K562 (cell line): ENCODE measurements around the gene ATRNL1. TPM values are rescaled to one million over a fixed set of nuclear protein-coding genes. Genes with fewer than 3 reads are reported as not detected.

Experiments
- ATAC-seq: fragments of 200-7000 bp; cut with Tn5 transposase; 3 replicates; pipeline ENCODE4 v1.9.1; 2020; ENCODE audit warnings: moderate library complexity
- BruUV-seq: library from RNA; stranded (reverse); fragments of 400-500 nt; replicated peaks from 2 replicates; lab custom pipeline; 2021; lab: Mats Ljungman, UMichigan
- CTCF ChIA-PET: fragments of 300-600 bp; formaldehyde crosslinking; extraction: SDS; loops from one replicate; lab custom pipeline; 2021; ENCODE audit warnings: low intra/inter-chr PET ratio; lab: Yijun Ruan, JAX
- POLR2A ChIA-PET: fragments of 300-600, 350-650 bp; sonication (Branson Sonifier 250); formaldehyde crosslinking; extraction: SDS; loops from one replicate; lab custom pipeline; 2021; ENCODE audit warnings: antibody characterized with exemption, inconsistent platforms; lab: Yijun Ruan, JAX
- DNase-seq, 4 experiments: peaks; one replicate each; pipeline versions ENCODE4 v3.0.0 to v3.0.0-alpha.2; 2011 to 2018; ENCODE audit warnings: low spot score in 3 of 4, mixed read lengths in 3 of 4; ENCODE audit errors: extremely low read depth in 1 of 4
- FAIRE-seq: peaks from 2 replicates; lab custom pipeline; 2011; peaks lifted over from hg19 to GRCh38; lab: Jason Lieb, UNC
- H2AFZ ChIP-seq: 2 replicates; pipeline ENCODE4 v1.6.0; 2011; ENCODE audit warnings: low read depth, low read length, control low read depth, inconsistent platforms
- H3K27ac ChIP-seq: fragments of 200-600 bp; 3 replicates; pipeline ENCODE4 v1.8.0; 2011; ENCODE audit warnings: low read depth, mild to moderate bottlenecking, control low read depth, inconsistent platforms, low read length, moderate library complexity, mixed read lengths; ENCODE audit errors: extremely low read depth
- H3K27me3 ChIP-seq, 2 experiments: fragments of 300-600 bp in 1 of 2; 2 replicates in 1 of 2; 3 replicates in 1 of 2; pipeline versions ENCODE4 v1.6.0 to v1.8.0; 2011; ENCODE audit warnings: inconsistent platforms in 2 of 2, low read length in 2 of 2, mild to moderate bottlenecking in 1 of 2, mixed read lengths in 1 of 2, moderate library complexity in 1 of 2; ENCODE audit not compliant: control insufficient read depth in 2 of 2, insufficient read depth in 2 of 2
- H3K36me3 ChIP-seq: fragments of 300-600 bp; 3 replicates; pipeline ENCODE4 v1.8.0; 2011; ENCODE audit warnings: mild to moderate bottlenecking, low read length, inconsistent platforms; ENCODE audit not compliant: control insufficient read depth, insufficient read depth
- H3K4me1 ChIP-seq, 2 experiments: fragments of 200-600 bp in 1 of 2; replicated peaks in 1 of 2; 2 replicates in 1 of 2; 3 replicates in 1 of 2; pipeline versions ENCODE4 v1.5.1 to v1.8.0; 2011; ENCODE audit warnings: inconsistent platforms in 2 of 2, low read length in 2 of 2, mild to moderate bottlenecking in 1 of 2, mixed read lengths in 1 of 2, moderate library complexity in 1 of 2; ENCODE audit not compliant: control insufficient read depth in 2 of 2, insufficient read depth in 2 of 2
- H3K4me2 ChIP-seq: 2 replicates; pipeline ENCODE4 v1.6.1; 2011; ENCODE audit warnings: low read length, control low read depth, inconsistent platforms, mixed read lengths; ENCODE audit not compliant: insufficient read depth
- H3K4me3 ChIP-seq: fragments of 200-600 bp; sonication (generic), shearing (Covaris generic); 2 replicates; pipeline ENCODE4 v1.5.1; 2016; ENCODE audit warnings: control low read depth, inconsistent platforms
- H3K79me2 ChIP-seq: fragments of 200-600 bp; 3 replicates; pipeline ENCODE4 v1.8.0; 2011; ENCODE audit warnings: low read length, inconsistent platforms; ENCODE audit not compliant: control insufficient read depth, insufficient read depth
- H3K9ac ChIP-seq, 2 experiments: 2 replicates each; pipeline versions ENCODE4 v1.6.0 to v1.6.1; 2011; ENCODE audit warnings: low read depth in 2 of 2, low read length in 2 of 2, control low read depth in 1 of 2, inconsistent platforms in 1 of 2, mild to moderate bottlenecking in 1 of 2, mixed read lengths in 1 of 2; ENCODE audit not compliant: insufficient read depth in 1 of 2
- H3K9me1 ChIP-seq: one replicate; pipeline ENCODE4 v1.6.0; 2011; ENCODE audit warnings: inconsistent platforms, mild to moderate bottlenecking, low read length, moderate library complexity; ENCODE audit not compliant: control insufficient read depth, insufficient read depth
- H3K9me3 ChIP-seq: replicated peaks from 2 replicates; pipeline ENCODE4 v1.5.1; 2011; ENCODE audit warnings: low read depth, low read length, inconsistent platforms; ENCODE audit not compliant: control insufficient read depth, insufficient read depth
- H4K20me1 ChIP-seq: replicated peaks from 2 replicates; pipeline ENCODE4 v1.6.1; 2011; ENCODE audit warnings: low read length, inconsistent platforms, mixed read lengths; ENCODE audit not compliant: control insufficient read depth, insufficient read depth
- ATF2 ChIP-seq: sonication (generic); formaldehyde crosslinking; IDR thresholded peaks from 2 replicates; pipeline ENCODE4 v1.8.1; 2022; ENCODE audit warnings: missing genetic modification reagents
- BACH1 ChIP-seq: fragments of 200-800 bp; sonication (Bioruptor generic); IDR thresholded peaks from 2 replicates; pipeline ENCODE4 v1.6.1; 2016; ENCODE audit warnings: missing genetic modification characterization, missing compliant biosample characterization
- ELF1 ChIP-seq: fragments of 200-800 bp; sonication (Bioruptor generic); IDR thresholded peaks from 2 replicates; pipeline ENCODE4 v1.6.1; 2016; ENCODE audit warnings: missing genetic modification characterization, missing compliant biosample characterization
- FOS ChIP-seq: IDR thresholded peaks from 3 replicates; pipeline ENCODE4 v1.6.1; 2011; ENCODE audit not compliant: insufficient read length; ENCODE audit errors: extremely low read depth
- FOXJ2 ChIP-seq: fragments of 200-800 bp; sonication (Bioruptor generic); IDR thresholded peaks from 2 replicates; pipeline ENCODE4 v1.6.1; 2016; ENCODE audit warnings: missing genetic modification characterization, missing compliant biosample characterization
- HDAC8 ChIP-seq: fragments of 450-650 bp; IDR thresholded peaks from 2 replicates; pipeline ENCODE4 v1.6.1; 2016; ENCODE audit warnings: mild to moderate bottlenecking, missing genetic modification characterization, moderate library complexity, missing compliant biosample characterization
- ILF3 ChIP-seq: fragments of 450-650 bp; IDR thresholded peaks from 2 replicates; pipeline ENCODE4 v1.6.1; 2018; ENCODE audit warnings: antibody characterized with exemption, mild to moderate bottlenecking, moderate library complexity, borderline replicate concordance
- KDM4B ChIP-seq, 2 experiments: fragments of 450-650 bp in 1 of 2; sonication (generic) in 1 of 2; IDR thresholded peaks; 2 replicates each; pipeline ENCODE4 v1.6.1; 2016 to 2017; ENCODE audit warnings: borderline replicate concordance in 2 of 2, antibody characterized with exemption in 1 of 2, low read depth in 1 of 2, mild to moderate bottlenecking in 1 of 2
- MYC ChIP-seq, 2 experiments: fragments of 250-450 bp in 1 of 2; sonication (Bioruptor Pico) in 1 of 2; IDR thresholded peaks; 2 replicates each; pipeline versions ENCODE4 v1.5.1 to v1.6.1; 2012 to 2021; ENCODE audit warnings: low read depth in 2 of 2, borderline replicate concordance in 1 of 2, improper control_type of control experiment in 1 of 2, low read length in 1 of 2, mild to moderate bottlenecking in 1 of 2, moderate library complexity in 1 of 2
- NBN ChIP-seq: fragments of 450-650 bp; IDR thresholded peaks from 2 replicates; pipeline ENCODE4 v1.6.1; 2016; ENCODE audit warnings: low read depth, mild to moderate bottlenecking
- NFRKB ChIP-seq: fragments of 450-650 bp; IDR thresholded peaks from 2 replicates; pipeline ENCODE4 v1.6.1; 2016; ENCODE audit warnings: low read depth
- PRPF4 ChIP-seq: fragments of 200-400 bp; formaldehyde crosslinking; IDR thresholded peaks from one replicate; pipeline ENCODE4 v1.6.1; 2017; ENCODE audit warnings: low read length, low read depth, mild to moderate bottlenecking; ENCODE audit not compliant: insufficient read depth, poor library complexity, severe bottlenecking
- RBM34 ChIP-seq: fragments of 200-400 bp; formaldehyde crosslinking; IDR thresholded peaks from 2 replicates; pipeline ENCODE4 v1.6.1; 2018; ENCODE audit warnings: low read length, borderline replicate concordance; ENCODE audit not compliant: insufficient read depth
- STAG1 ChIP-seq: sonication (generic); formaldehyde crosslinking; IDR thresholded peaks from 2 replicates; pipeline ENCODE4 v1.5.0; 2020; ENCODE audit warnings: missing genetic modification reagents, borderline replicate concordance
- TRIM24 ChIP-seq, 2 experiments: fragments of 450-650 bp; IDR thresholded peaks; 2 replicates each; pipeline ENCODE4 v1.6.1; 2016
- ZNF184 ChIP-seq: sonication (generic); formaldehyde crosslinking; IDR thresholded peaks from 2 replicates; pipeline ENCODE4 v1.5.0; 2020; ENCODE audit warnings: missing genetic modification reagents
- ZNF699 ChIP-seq: fragments of 250-450 bp; sonication (Bioruptor Pico); IDR thresholded peaks from 2 replicates; pipeline ENCODE4 v1.8.0; 2021; ENCODE audit warnings: mild to moderate bottlenecking, moderate library complexity; ENCODE audit not compliant: insufficient replicate concordance
- ZNF830 ChIP-seq: fragments of 250-450 bp; sonication (Bioruptor Pico); IDR thresholded peaks from 2 replicates; pipeline ENCODE4 v1.5.0; 2021; ENCODE audit warnings: mild to moderate bottlenecking
- in situ Hi-C: fragments of 300-500 bp; cut with MboI; formaldehyde crosslinking; loops from 4 replicates; pipeline ENCODE4 v1.15.0; 2018; ENCODE audit warnings: inconsistent platforms, mixed read lengths
- intact Hi-C: fragments of 100-400 bp; cut with micrococcal nuclease; formaldehyde crosslinking; loops from 2 replicates; pipeline ENCODE4 v1.14.2; 2022
- polyA plus RNA-seq, 8 experiments: library from polyadenylated mRNA; depleted of rRNA in 4 of 8; stranded (reverse) in 5 of 8; unstranded in 3 of 8; fragments of >200 nt; fragmentation: Nextera tagmentation in 2 of 8; fragmentation: Illumina TruSeq in 1 of 8; extraction: Ambion mirVana in 2 of 8; extraction: Trizol in 1 of 8; gene quantifications; 2 replicates each; pipeline versions ENCODE4 v1.2.1 to v1.2.3, GENCODE V29; 2011 to 2014; ENCODE audit warnings: inconsistent platforms in 1 of 8, missing spikeins in 1 of 8
- total RNA-seq, 7 experiments: library from RNA; depleted of rRNA in 6 of 7; stranded (reverse); fragments of >200 nt in 6 of 7; fragmentation: Illumina TruSeq in 2 of 7; extraction: Trizol in 2 of 7; gene quantifications; 2 replicates each; pipeline versions ENCODE4 v1.2.1 to v1.2.3, GENCODE V29; 2011 to 2021; ENCODE audit warnings: low replicate concordance in 1 of 7

The ATRNL1 gene
- total and polyA plus RNA-seq, 9 of the 15 experiments (the other 6 are each of a cell fraction or from before 2014, with no cell fraction given): 0.18 TPM; not detected in 8

DNA sequence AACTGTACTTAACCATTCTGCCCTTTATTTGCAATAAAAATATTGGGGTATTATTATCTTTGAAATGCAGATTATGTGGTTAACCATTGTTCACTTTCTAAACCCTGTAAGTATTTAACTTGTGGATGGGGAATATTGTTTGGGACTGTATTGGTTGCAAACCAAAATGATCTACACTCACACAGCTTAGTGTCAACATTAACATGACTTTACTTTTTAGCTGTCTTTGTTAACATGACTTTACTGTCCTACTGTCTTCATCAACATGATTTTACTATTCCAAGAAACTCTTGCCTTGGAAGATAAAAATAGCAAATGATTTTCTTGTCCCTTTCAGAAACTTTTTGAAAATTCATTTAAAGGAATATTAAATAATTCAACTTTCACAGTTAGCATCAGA is 708.3 kb downstream of the ATRNL1 start:
- H3K27me3 ChIP-seq: no peaks in the 10 kb centered on the region
- FAIRE-seq: no peak

More for the DNA sequence above, 708.3 kb downstream of the ATRNL1 start:
- no peak for ATAC-seq
- Histone ChIP-seq H3K9me3 (no peaks in the 10 kb centered on the region), H3K36me3 (no peaks in the 10 kb centered on the region), H3K79me2 (no peaks in the 10 kb centered on the region), H3K4me3 (no peak overlapping the region), H3K27ac (no peak overlapping the region), H3K4me1 (no peaks in the 10 kb centered on the region), H3K4me2 (no peak overlapping the region), H2AFZ (no peak overlapping the region), H3K9me1 (no peaks in the 10 kb centered on the region), H4K20me1 (no peaks in the 10 kb centered on the region), H3K9ac (no peak overlapping the region)
- ChIA-PET POLR2A (no interaction called here), CTCF (no interaction called here)
- TF ChIP-seq ZNF184 (no peak), ZNF699 (no peak), ATF2 (CRISPR knock-in tag) (no peak), STAG1 (no peak), NFRKB (no peak), ELF1 (tag) (no peak), RBM34 (no peak), MYC (IDR thresholded peaks at IDR 0.05; ENCODE audit: low read depth, low read length) (no peak), MYC (CRISPR knock-in tag; IDR thresholded peaks at IDR 0.05; ENCODE audit: borderline replicate concordance, low read depth) (no peak), ILF3 (no peak), NBN (no peak), FOXJ2 (tag) (no peak), HDAC8 (no peak), ZNF830 (CRISPR knock-in tag) (no peak), FOS (no peak), TRIM24 (IDR thresholded peaks at IDR 0.05) (no peak), BACH1 (tag) (no peak), PRPF4 (no peak), KDM4B (IDR thresholded peaks at IDR 0.05; ENCODE audit: borderline replicate concordance in 2 of 2, low read depth in 1 of 2) (no peak)
- intact Hi-C loops: no loop called here
- DNase-seq: no peak
- BruUV-seq: no TSS peak
- in situ Hi-C loops: no loop called here
